HG03095 (cell line): Measurements from ENCODE around the gene NXN.
"Not testable (repeated sequence)": the region's sequence is repeated elsewhere in the genome, so short reads cannot be mapped to it uniquely, and the experiment has no call there.

Experiments
- ATAC-seq: cut with Tn5 transposase; IDR thresholded peaks from one replicate; pipeline ENCODE4 v1.9.1; 2021; ENCODE audit warnings: moderate library complexity; ENCODE audit not compliant: unreplicated experiment

NXN gene

DNA sequence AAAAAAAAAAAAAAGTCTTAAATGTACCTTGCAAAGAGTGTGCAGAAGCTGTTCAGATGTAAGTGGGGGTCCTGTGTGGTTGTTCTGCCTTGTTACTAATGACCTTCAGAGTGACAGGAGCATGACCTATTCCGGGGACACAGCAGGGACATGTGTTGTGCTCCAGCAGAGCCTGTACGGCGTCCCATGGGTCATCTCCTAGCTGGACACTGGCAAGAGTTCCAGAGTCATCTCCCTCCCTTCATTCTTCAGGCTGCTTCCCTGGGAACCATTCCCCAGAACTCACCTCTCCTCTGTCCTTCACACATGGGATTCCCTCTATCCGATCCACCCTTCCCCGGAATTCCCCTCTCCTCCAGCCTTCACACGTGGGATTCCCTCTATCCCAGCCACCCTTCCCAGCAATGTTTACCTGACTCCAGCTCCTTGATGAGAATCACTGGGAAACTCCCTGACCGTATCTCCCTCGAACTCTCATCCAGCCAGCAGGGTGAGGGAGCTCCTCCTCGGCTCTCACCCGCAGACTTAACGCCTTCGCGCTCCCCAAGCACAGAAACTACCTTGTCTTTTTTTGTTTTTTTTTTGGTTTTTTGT lies 111.6 kb downstream of the NXN start:
- no peak for ATAC-seq

DNA sequence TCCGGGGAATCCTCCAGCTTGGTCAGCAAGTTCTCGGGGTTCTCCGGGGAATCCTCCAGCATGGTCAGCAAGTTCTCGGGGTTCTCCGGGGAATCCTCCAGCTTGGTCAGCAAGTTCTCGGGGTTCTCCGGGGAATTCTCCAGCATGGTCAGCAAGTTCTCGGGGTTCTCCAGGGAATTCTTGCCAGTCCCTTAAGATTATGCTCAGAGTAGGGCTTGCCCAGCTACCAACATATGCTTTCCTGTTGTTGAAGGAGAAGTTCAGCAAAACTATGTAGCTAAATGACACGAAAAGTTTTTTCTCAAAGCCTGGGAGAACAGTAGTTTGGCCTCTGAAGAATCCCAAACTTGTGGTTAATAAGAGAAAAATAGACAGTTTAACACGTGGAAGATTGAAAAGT lies 112.3 kb downstream of the NXN start:
- not testable (repeated sequence) for ATAC-seq

GRCh38 chr17:866568-867103 lies 112.9 kb downstream of the NXN start:
- no peak for ATAC-seq

- ATAC-seq = no peak
These were observed 115.3 kb downstream of the NXN start for GRCh38 chr17:864315-864714.

DNA sequence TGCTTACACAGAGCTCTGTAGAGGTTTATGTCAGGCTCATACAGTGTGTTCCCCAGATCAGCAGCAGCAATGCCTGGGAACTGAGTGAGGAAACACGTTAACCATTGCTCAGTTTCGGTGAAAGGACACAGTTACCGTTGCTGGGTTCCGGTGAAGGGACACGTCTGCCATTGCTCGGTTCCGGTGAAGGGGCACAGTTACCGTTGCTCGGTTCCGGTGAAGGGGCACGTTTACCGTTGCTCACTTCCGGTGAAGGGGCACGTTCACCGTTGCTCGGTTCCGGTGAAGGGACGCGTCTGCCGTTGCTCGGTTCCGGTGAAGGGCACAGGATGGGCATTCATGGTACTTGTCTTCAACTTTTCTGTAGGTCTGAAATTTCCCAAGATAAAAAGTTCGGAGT lies 115.7 kb downstream of the NXN start:
- no peak for ATAC-seq

DNA sequence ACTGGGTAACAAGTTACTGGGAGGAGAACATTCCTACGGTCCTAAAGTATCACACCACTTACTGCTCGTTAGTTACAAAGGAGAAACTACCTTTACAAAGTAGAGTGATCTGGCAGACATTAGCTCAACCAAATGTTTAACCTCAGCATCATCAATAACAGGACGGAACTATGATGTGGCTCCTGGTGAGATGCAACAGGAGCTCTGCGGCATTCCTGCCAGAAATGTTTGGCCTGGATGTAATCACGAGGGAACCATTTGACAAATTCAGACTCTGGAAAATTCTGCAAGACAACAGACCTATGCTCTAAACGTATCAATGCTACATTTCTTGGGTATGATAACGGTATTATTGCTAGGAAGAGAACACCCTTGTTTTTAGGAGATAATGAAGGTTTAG lies 117.0 kb downstream of the NXN start:
- no peak for ATAC-seq

- ATAC-seq = no peak
These were observed 118.2 kb downstream of the NXN start for GRCh38 chr17:861364-861763.

DNA sequence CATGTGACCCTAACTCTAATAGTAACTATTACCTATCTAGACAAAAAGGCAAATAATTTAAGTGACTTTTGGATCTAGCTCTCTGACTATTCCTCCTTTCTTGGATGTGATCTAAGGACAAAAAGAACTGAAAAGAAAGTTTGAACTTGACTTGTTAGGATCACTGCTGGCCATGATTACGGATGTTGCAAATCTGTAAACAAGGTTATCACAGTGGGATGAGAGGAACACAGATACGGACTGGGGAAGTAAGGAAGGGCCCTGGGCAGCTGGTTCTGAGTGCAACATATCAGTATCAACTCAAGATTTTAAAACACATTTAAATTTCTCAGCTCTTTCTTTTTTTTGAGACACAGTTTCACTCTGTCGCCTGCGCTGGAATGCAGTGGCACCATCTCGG lies 118.8 kb downstream of the NXN start:
- no peak for ATAC-seq

DNA sequence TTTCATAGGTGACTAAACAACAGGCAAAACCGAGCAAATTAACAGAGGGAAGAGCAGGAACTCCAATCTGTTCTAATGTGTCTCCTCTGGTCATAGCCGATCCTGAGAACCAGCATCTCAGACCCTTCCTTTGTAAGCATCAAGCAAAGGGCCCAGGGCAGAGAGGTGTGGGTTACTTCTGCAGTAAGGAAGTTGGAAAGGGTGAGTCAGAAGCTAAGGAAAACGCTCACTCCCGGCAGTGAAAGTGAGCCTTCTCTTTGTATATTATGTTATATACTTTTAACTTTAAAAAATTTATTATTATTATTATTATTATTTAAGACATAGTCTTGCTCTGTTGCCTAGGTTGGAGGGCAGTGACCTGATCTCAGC lies 119.8 kb downstream of the NXN start:
- ATAC-seq = no peak

DNA sequence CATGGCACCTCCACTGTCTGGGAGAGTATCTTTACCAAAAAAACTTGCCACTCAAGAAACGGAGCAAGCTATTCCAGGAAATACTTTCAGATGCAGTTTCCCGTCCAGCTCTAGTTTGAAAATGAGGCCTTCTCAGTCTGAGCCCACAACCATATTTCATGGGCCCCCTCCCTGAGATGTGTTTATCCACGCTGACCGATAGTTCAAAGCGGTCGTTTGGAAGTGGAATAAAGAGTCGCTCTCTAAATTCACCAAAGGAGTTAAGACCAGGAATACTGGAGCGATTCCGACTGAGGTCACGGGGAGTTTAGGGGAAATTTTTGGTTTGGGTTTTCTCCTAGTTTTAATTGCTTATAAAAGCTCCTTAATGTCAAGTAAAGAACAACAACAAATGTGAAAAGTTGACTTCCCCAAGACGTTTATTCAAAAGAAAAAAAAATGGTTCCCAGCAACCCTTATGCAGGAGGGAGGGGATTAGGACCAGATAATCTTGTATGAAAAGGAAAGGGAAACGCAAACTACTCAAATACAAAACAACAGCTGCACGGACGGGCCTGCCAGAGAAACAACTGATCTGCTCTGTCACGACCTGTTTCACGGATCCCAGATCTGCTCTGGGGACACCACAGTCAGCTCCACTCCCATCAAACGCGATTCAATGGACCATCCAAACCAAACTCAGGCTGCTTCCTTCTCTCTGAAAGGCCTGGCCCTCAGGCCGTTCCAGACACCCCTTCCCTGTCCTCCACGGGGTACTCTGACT lies 120.3 kb downstream of the NXN start:
- ATAC-seq = no peak

- ATAC-seq = no peak
These were observed 123.4 kb downstream of the NXN start for GRCh38 chr17:856149-856548.

DNA sequence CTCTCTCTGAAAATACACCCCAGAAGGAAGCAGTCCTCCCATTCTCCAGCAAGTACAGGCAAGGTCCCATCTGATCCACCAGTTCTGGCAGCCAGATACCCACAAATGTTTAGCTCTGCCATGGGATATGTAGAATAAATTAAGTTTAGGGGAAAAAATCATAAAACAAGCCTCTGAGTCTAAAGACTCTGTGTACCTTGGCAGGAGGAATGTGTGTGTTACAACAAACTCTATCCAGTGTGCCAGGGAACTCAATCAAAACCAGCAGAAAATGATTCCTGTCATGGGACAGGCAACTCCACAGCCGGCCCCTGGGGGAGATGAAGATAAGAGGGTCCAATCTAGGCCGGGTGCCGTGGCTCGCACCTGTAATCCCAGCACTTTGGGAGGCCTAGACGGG lies 124.0 kb downstream of the NXN start:
- ATAC-seq = no peak

GRCh38 chr17:852850-853249 lies 126.7 kb downstream of the NXN start:
- ATAC-seq = not testable (repeated sequence)

GRCh38 chr17:852349-852748 lies 127.2 kb downstream of the NXN start:
- ATAC-seq = no peak

GRCh38 chr17:851924-852323 lies 127.7 kb downstream of the NXN start:
- no peak for ATAC-seq

- no peak for ATAC-seq
These were observed 128.5 kb downstream of the NXN start for GRCh38 chr17:850851-851763.

DNA sequence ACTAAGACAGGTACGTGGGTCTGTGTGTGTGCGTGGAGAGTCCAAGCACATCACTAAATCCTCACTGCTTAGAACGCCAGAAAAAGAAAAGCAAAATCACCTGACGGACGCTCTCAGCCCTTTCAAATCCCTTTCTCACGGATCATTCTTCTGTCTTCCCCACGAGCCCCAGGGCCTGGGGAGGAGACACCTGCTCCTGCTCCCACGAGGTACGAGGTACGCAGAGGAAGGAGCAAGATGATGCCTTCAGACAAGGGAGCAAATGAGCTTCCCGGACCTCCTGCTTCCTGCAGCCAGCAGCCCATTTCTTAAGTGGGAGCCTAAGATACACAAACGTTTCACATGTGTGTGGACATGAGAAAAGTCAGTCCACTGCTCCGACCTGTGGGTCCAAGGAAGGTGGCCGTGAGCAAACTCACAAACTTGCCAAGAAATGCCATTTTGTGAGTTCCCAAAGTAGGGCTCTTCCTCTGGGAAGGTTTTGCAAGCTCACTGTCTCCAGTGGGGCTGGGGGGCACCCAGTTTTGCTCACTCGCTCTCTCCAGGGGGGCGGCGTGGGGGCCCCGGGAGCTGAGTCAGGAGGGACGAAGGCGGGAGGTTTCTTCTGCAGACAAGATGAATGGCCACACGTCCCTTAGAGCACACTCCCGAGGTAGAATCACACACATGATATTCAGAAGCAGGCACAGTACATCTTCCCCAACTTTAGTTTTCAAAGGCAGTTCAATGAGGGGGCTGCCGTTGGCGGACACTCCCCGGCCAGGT lies 129.3 kb downstream of the NXN start:
- ATAC-seq = no peak

DNA sequence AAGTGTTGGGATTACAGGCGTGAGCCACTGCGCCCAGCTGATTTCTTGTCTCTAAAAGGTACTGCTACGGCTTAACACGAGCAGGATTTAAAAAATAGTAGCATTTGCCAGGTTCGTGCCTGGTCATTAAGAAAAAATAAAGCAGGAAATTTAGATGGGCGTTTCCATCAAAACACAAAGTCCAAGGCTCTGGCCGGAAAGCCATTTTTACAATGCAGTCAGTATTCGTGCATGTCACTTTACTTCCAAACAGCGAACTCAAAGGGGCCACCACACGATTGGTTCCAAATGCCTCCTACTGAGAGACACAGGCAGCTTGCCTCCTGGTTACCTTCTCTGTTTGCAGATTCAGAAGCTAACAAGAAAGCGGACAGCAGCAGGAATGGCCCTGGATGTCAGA lies 131.2 kb downstream of the NXN start:
- ATAC-seq = no peak

GRCh38 chr17:846901-847843 lies 132.4 kb downstream of the NXN start:
- ATAC-seq = no peak

- no peak for ATAC-seq
These were observed 138.3 kb downstream of the NXN start for GRCh38 chr17:841313-841712.
